ENCODE results near the gene HRH2. TPM values are rescaled to one million over a fixed set of nuclear protein-coding genes. Genes with fewer than 3 reads are reported as not detected.

Gene HRH2
- total and polyA plus RNA-seq, 2 donors (not counting 1 experiment from before 2014, with no cell fraction given): 0.46 TPM; not detected in 1

- peaks cover 8% of the 10 kb centered on the region for H3K27me3 Mint-ChIP-seq
- no peaks in the 10 kb centered on the region for H3K4me1 ChIP-seq (ENCODE audit: control insufficient read depth in 2 of 2, insufficient read depth in 2 of 2, low read length in 2 of 2)
- 90% methylated on average over 16 of the region's 21 CpGs for WGBS (ENCODE audit: insufficient coverage)
- ChIA-PET CTCF (no interaction called here), POLR2A (no interaction called here)
- intact Hi-C loops (cut with micrococcal nuclease): no loop called here
- H3K79me2 ChIP-seq (ENCODE audit: control insufficient read depth, insufficient read depth, low read length): no peaks in the 10 kb centered on the region
- no peak overlapping the region for H2AFZ ChIP-seq (ENCODE audit: insufficient read depth, low read depth, low read length, poor library complexity, severe bottlenecking)
- H3K4me3 ChIP-seq (ENCODE audit: control extremely low read depth in 1 of 5, extremely low read depth in 1 of 5, insufficient read depth in 1 of 5, low read depth in 2 of 5, low read length in 4 of 5): no peak overlapping the region
- TF ChIP-seq, protein P1, sequence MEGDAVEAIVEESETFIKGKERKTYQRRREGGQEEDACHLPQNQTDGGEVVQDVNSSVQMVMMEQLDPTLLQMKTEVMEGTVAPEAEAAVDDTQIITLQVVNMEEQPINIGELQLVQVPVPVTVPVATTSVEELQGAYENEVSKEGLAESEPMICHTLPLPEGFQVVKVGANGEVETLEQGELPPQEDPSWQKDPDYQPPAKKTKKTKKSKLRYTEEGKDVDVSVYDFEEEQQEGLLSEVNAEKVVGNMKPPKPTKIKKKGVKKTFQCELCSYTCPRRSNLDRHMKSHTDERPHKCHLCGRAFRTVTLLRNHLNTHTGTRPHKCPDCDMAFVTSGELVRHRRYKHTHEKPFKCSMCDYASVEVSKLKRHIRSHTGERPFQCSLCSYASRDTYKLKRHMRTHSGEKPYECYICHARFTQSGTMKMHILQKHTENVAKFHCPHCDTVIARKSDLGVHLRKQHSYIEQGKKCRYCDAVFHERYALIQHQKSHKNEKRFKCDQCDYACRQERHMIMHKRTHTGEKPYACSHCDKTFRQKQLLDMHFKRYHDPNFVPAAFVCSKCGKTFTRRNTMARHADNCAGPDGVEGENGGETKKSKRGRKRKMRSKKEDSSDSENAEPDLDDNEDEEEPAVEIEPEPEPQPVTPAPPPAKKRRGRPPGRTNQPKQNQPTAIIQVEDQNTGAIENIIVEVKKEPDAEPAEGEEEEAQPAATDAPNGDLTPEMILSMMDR (IDR thresholded peaks at IDR 0.05): no peak
- no peak for TF ChIP-seq EZH2 (IDR thresholded peaks at IDR 0.05; ENCODE audit: borderline replicate concordance, insufficient read depth, low read depth, low read length, poor library complexity, severe bottlenecking)
- H3K4me1 Mint-ChIP-seq: no peaks in the 10 kb centered on the region
- no peaks in the 10 kb centered on the region for H3K9me3 Mint-ChIP-seq (ENCODE audit: insufficient read depth)
- no peaks in the 10 kb centered on the region for H3K9me3 ChIP-seq (ENCODE audit: control extremely low read depth in 1 of 3, control insufficient read depth in 2 of 3, insufficient read depth in 1 of 3, low read length in 2 of 3)
- no peak overlapping the region for H3K4me2 ChIP-seq (replicated peaks; ENCODE audit: low read depth, low read length, poor library complexity, severe bottlenecking)
- H3K4me3 Mint-ChIP-seq: no peak overlapping the region
- H4K20me1 ChIP-seq (ENCODE audit: control insufficient read depth, insufficient read depth, low read length, poor library complexity, severe bottlenecking): no peaks in the 10 kb centered on the region
- H3K27ac Mint-ChIP-seq: no peak overlapping the region
- ATAC-seq (ENCODE audit: low read depth) (no peak), DNase-seq (no peak)
- no peak overlapping the region for H3K27ac ChIP-seq (ENCODE audit: low read length in 2 of 2)
- H3K9ac ChIP-seq (ENCODE audit: low read length): no peak overlapping the region
- no peaks in the 10 kb centered on the region for H3K36me3 ChIP-seq (replicated peaks in 1 of 2; ENCODE audit: control extremely low read depth in 1 of 2, control insufficient read depth in 1 of 2, extremely low read depth in 1 of 2, insufficient read depth in 2 of 2, low read length in 1 of 2)
- no peaks in the 10 kb centered on the region for H3K27me3 ChIP-seq (replicated peaks in 1 of 4; ENCODE audit: control extremely low read depth in 1 of 4, control insufficient read depth in 3 of 4, insufficient read depth in 4 of 4, low read length in 3 of 4)
These were observed 23.4 kb downstream of the HRH2 start for GRCh38 chr5:175681045-175681967.

DNA sequence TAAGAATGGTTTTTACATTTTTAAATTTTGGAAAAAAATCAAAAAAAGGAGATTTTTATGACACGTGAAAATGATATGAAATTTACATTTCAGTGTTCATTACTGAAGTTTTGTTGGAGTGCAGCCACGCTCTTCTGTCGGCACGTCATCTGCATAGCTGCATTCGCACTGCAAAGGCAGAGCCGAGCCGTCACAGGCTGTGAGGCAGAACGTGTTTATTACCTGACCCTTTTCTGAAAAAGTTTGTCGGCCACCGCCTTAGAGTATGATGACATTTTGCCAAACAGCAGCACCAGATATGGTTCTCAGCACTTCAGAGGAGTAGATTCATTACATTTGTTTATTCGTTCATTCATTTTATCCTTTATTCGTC lies 24.1 kb downstream of the HRH2 start:
- intact Hi-C loops (cut with micrococcal nuclease): no loop called here
- no peaks in the 10 kb centered on the region for H3K4me1 ChIP-seq (ENCODE audit: control insufficient read depth in 2 of 2, insufficient read depth in 2 of 2, low read length in 2 of 2)
- H3K9me3 ChIP-seq (ENCODE audit: control extremely low read depth in 1 of 3, control insufficient read depth in 2 of 3, insufficient read depth in 1 of 3, low read length in 2 of 3): no peaks in the 10 kb centered on the region
- no peaks in the 10 kb centered on the region for H3K4me1 Mint-ChIP-seq
- no peaks in the 10 kb centered on the region for H4K20me1 ChIP-seq (ENCODE audit: control insufficient read depth, insufficient read depth, low read length, poor library complexity, severe bottlenecking)
- H3K9ac ChIP-seq (ENCODE audit: low read length): no peak overlapping the region
- no peak overlapping the region for H3K4me3 ChIP-seq (ENCODE audit: control extremely low read depth in 1 of 5, extremely low read depth in 1 of 5, insufficient read depth in 1 of 5, low read depth in 2 of 5, low read length in 4 of 5)
- no peaks in the 10 kb centered on the region for H3K9me3 Mint-ChIP-seq (ENCODE audit: insufficient read depth)
- DNase-seq (no peak), ATAC-seq (ENCODE audit: low read depth) (no peak)
- no peak overlapping the region for H3K27ac Mint-ChIP-seq
- H3K79me2 ChIP-seq (ENCODE audit: control insufficient read depth, insufficient read depth, low read length): no peaks in the 10 kb centered on the region
- ChIA-PET POLR2A (no interaction called here), CTCF (no interaction called here)
- H3K4me2 ChIP-seq (replicated peaks; ENCODE audit: low read depth, low read length, poor library complexity, severe bottlenecking): no peak overlapping the region
- TF ChIP-seq EZH2 (IDR thresholded peaks at IDR 0.05; ENCODE audit: borderline replicate concordance, insufficient read depth, low read depth, low read length, poor library complexity, severe bottlenecking): no peak
- TF ChIP-seq, protein P1 (IDR thresholded peaks at IDR 0.05): no peak
- no peak overlapping the region for H3K4me3 Mint-ChIP-seq
- H3K27ac ChIP-seq (ENCODE audit: low read length in 2 of 2): no peak overlapping the region
- no peak overlapping the region for H2AFZ ChIP-seq (ENCODE audit: insufficient read depth, low read depth, low read length, poor library complexity, severe bottlenecking)
- no peaks in the 10 kb centered on the region for H3K36me3 ChIP-seq (replicated peaks in 1 of 2; ENCODE audit: control extremely low read depth in 1 of 2, control insufficient read depth in 1 of 2, extremely low read depth in 1 of 2, insufficient read depth in 2 of 2, low read length in 1 of 2)
- H3K27me3 ChIP-seq (replicated peaks in 1 of 4; ENCODE audit: control extremely low read depth in 1 of 4, control insufficient read depth in 3 of 4, insufficient read depth in 4 of 4, low read length in 3 of 4): peaks cover 0 to 2% (median 0%) of the 10 kb centered on the region in 4 experiments
- 95% methylated on average over 11 of the region's 12 CpGs for WGBS (ENCODE audit: insufficient coverage)
- H3K27me3 Mint-ChIP-seq: peaks cover 2% of the 10 kb centered on the region
